ENCODE data around the gene PROK1. TPM values are rescaled to one million over a fixed set of nuclear protein-coding genes. Genes with fewer than 3 reads are reported as not detected.

The PROK1 gene
- total RNA-seq, 4 donors from 2014 or later, result 0.34 to 1.9 (median 0.78) TPM; not detected in 1

- intact Hi-C loops (cut with DNase I; ENCODE audit: low total_unique reads), result no loop called here
- no peak for DNase-seq (ENCODE audit: low spot score in 2 of 2)
- TF ChIP-seq CTCF (IDR thresholded peaks at IDR 0.05), result no peak
- 71 to 86% methylated on average over 8 of the region's 8 CpGs for WGBS, 2 donors
- H3K4me3 ChIP-seq (ENCODE audit: low read depth, poor library complexity, severe bottlenecking), result no peak overlapping the region
Observed at GRCh38 chr1:110502402-110503151, 51.6 kb downstream of the PROK1 start.

- TF ChIP-seq POLR2A (IDR thresholded peaks at IDR 0.05) (no peak), CTCF (IDR thresholded peaks at IDR 0.05) (no peak)
- intact Hi-C loops (cut with DNase I; ENCODE audit: low total_unique reads), result no loop called here
- DNase-seq (ENCODE audit: low spot score in 2 of 2), result no peak
- WGBS, 2 donors, result 78 to 83% methylated on average over 5 of the region's 5 CpGs
- H3K4me3 ChIP-seq (ENCODE audit: low read depth, poor library complexity, severe bottlenecking), result no peak overlapping the region
Observed at GRCh38 chr1:110503471-110503870, 52.5 kb downstream of the PROK1 start.

- TF ChIP-seq POLR2A (IDR thresholded peaks at IDR 0.05), result no peak
- DNase-seq (ENCODE audit: low spot score in 2 of 2), result no peak
- intact Hi-C loops (cut with DNase I; ENCODE audit: low total_unique reads), result no loop called here
- 76 to 77% methylated on average over 7 of the region's 7 CpGs for WGBS, 2 donors
- H3K4me3 ChIP-seq (ENCODE audit: low read depth, poor library complexity, severe bottlenecking), result no peak overlapping the region
Observed at GRCh38 chr1:110504226-110504625, 53.3 kb downstream of the PROK1 start.

- WGBS, 2 donors, result 20 to 26% methylated on average over 2 to 3 of the region's 3 CpGs
- H3K4me3 ChIP-seq (ENCODE audit: low read depth, poor library complexity, severe bottlenecking), result no peak overlapping the region
- intact Hi-C loops (cut with DNase I; ENCODE audit: low total_unique reads), result no loop called here
- TF ChIP-seq CTCF (IDR thresholded peaks at IDR 0.05), result no peak
- TF ChIP-seq POLR2A (IDR thresholded peaks at IDR 0.05), result no peak
- no peak for DNase-seq (ENCODE audit: low spot score in 2 of 2)
Observed at GRCh38 chr1:110505596-110505995, 54.6 kb downstream of the PROK1 start.

- H3K4me3 ChIP-seq (ENCODE audit: low read depth, poor library complexity, severe bottlenecking), result no peak overlapping the region
- DNase-seq (ENCODE audit: low spot score in 2 of 2), result no peak
- TF ChIP-seq POLR2A (IDR thresholded peaks at IDR 0.05) (no peak), CTCF (IDR thresholded peaks at IDR 0.05) (no peak)
- WGBS, 2 donors, result 79 to 92% methylated on average over 4 of the region's 4 CpGs
- intact Hi-C loops (cut with DNase I; ENCODE audit: low total_unique reads), result no loop called here
Observed at GRCh38 chr1:110506541-110506940, 55.6 kb downstream of the PROK1 start.

Other genes with a start within 250 kb of the PROK1 start
- 1 to 10 TPM; 4.8 to 9.4 (median 7.7) TPM for gene KCNC4, start 240.8 kb upstream of the PROK1 start, total RNA-seq
- 10 to 100 TPM; 18.3 to 37.1 (median 21.1) TPM for gene RBM15, start 111.8 kb upstream of the PROK1 start, total RNA-seq
- gene SLC16A4, start 60.1 kb upstream of the PROK1 start, total RNA-seq, result 1 to 10 TPM in 2 of 4 donors, under 1 TPM in 2; 0.21 to 1.6 (median 0.89) TPM
- 10 to 100 TPM; 47.7 to 76.1 (median 67.0) TPM for gene LAMTOR5, start 43.5 kb upstream of the PROK1 start, total RNA-seq
- not detected for gene KCNA10, start 68.0 kb downstream of the PROK1 start, total RNA-seq
- under 1 TPM in 2 of 4 donors, not detected in 2; 0.65 to 0.88 TPM for gene KCNA2, start 155.2 kb downstream of the PROK1 start, total RNA-seq
- 1 to 10 TPM in 1 of 4 donors, under 1 TPM in 3; 0.30 to 1.0 (median 0.43) TPM for gene KCNA3, start 223.8 kb downstream of the PROK1 start, total RNA-seq